K562 (cell line): ENCODE measurements around the gene MAGI2. TPM values are rescaled to one million over a fixed set of nuclear protein-coding genes. Genes with fewer than 3 reads are reported as not detected.

ENCODE experiments used
- ATAC-seq: fragments of 200-7000 bp; cut with Tn5 transposase; 3 replicates; pipeline ENCODE4 v1.9.1; 2020; ENCODE audit warnings: moderate library complexity
- BruUV-seq: library from RNA; stranded (reverse); fragments of 400-500 nt; replicated peaks from 2 replicates; lab custom pipeline; 2021; lab: Mats Ljungman, UMichigan
- CTCF ChIA-PET: fragments of 300-600 bp; formaldehyde crosslinking; extraction: SDS; loops from one replicate; lab custom pipeline; 2021; ENCODE audit warnings: low intra/inter-chr PET ratio; lab: Yijun Ruan, JAX
- POLR2A ChIA-PET: fragments of 300-600, 350-650 bp; sonication (Branson Sonifier 250); formaldehyde crosslinking; extraction: SDS; loops from one replicate; lab custom pipeline; 2021; ENCODE audit warnings: antibody characterized with exemption, inconsistent platforms; lab: Yijun Ruan, JAX
- DNase-seq, 4 experiments: peaks; one replicate each; pipeline versions ENCODE4 v3.0.0 to v3.0.0-alpha.2; 2011 to 2018; ENCODE audit warnings: low spot score in 3 of 4, mixed read lengths in 3 of 4; ENCODE audit errors: extremely low read depth in 1 of 4
- FAIRE-seq: peaks from 2 replicates; lab custom pipeline; 2011; peaks lifted over from hg19 to GRCh38; lab: Jason Lieb, UNC
- H2AFZ ChIP-seq: 2 replicates; pipeline ENCODE4 v1.6.0; 2011; ENCODE audit warnings: low read depth, low read length, control low read depth, inconsistent platforms
- H3K27ac ChIP-seq: fragments of 200-600 bp; 3 replicates; pipeline ENCODE4 v1.8.0; 2011; ENCODE audit warnings: low read depth, mild to moderate bottlenecking, control low read depth, inconsistent platforms, low read length, moderate library complexity, mixed read lengths; ENCODE audit errors: extremely low read depth
- H3K27me3 ChIP-seq, 2 experiments: fragments of 300-600 bp in 1 of 2; 2 replicates in 1 of 2; 3 replicates in 1 of 2; pipeline versions ENCODE4 v1.6.0 to v1.8.0; 2011; ENCODE audit warnings: inconsistent platforms in 2 of 2, low read length in 2 of 2, mild to moderate bottlenecking in 1 of 2, mixed read lengths in 1 of 2, moderate library complexity in 1 of 2; ENCODE audit not compliant: control insufficient read depth in 2 of 2, insufficient read depth in 2 of 2
- H3K36me3 ChIP-seq: fragments of 300-600 bp; 3 replicates; pipeline ENCODE4 v1.8.0; 2011; ENCODE audit warnings: mild to moderate bottlenecking, low read length, inconsistent platforms; ENCODE audit not compliant: control insufficient read depth, insufficient read depth
- H3K4me1 ChIP-seq, 2 experiments: fragments of 200-600 bp in 1 of 2; replicated peaks in 1 of 2; 2 replicates in 1 of 2; 3 replicates in 1 of 2; pipeline versions ENCODE4 v1.5.1 to v1.8.0; 2011; ENCODE audit warnings: inconsistent platforms in 2 of 2, low read length in 2 of 2, mild to moderate bottlenecking in 1 of 2, mixed read lengths in 1 of 2, moderate library complexity in 1 of 2; ENCODE audit not compliant: control insufficient read depth in 2 of 2, insufficient read depth in 2 of 2
- H3K4me2 ChIP-seq: 2 replicates; pipeline ENCODE4 v1.6.1; 2011; ENCODE audit warnings: low read length, control low read depth, inconsistent platforms, mixed read lengths; ENCODE audit not compliant: insufficient read depth
- H3K4me3 ChIP-seq: fragments of 200-600 bp; sonication (generic), shearing (Covaris generic); 2 replicates; pipeline ENCODE4 v1.5.1; 2016; ENCODE audit warnings: control low read depth, inconsistent platforms
- H3K79me2 ChIP-seq: fragments of 200-600 bp; 3 replicates; pipeline ENCODE4 v1.8.0; 2011; ENCODE audit warnings: low read length, inconsistent platforms; ENCODE audit not compliant: control insufficient read depth, insufficient read depth
- H3K9ac ChIP-seq, 2 experiments: 2 replicates each; pipeline versions ENCODE4 v1.6.0 to v1.6.1; 2011; ENCODE audit warnings: low read depth in 2 of 2, low read length in 2 of 2, control low read depth in 1 of 2, inconsistent platforms in 1 of 2, mild to moderate bottlenecking in 1 of 2, mixed read lengths in 1 of 2; ENCODE audit not compliant: insufficient read depth in 1 of 2
- H3K9me1 ChIP-seq: one replicate; pipeline ENCODE4 v1.6.0; 2011; ENCODE audit warnings: inconsistent platforms, mild to moderate bottlenecking, low read length, moderate library complexity; ENCODE audit not compliant: control insufficient read depth, insufficient read depth
- H3K9me3 ChIP-seq: replicated peaks from 2 replicates; pipeline ENCODE4 v1.5.1; 2011; ENCODE audit warnings: low read depth, low read length, inconsistent platforms; ENCODE audit not compliant: control insufficient read depth, insufficient read depth
- H4K20me1 ChIP-seq: replicated peaks from 2 replicates; pipeline ENCODE4 v1.6.1; 2011; ENCODE audit warnings: low read length, inconsistent platforms, mixed read lengths; ENCODE audit not compliant: control insufficient read depth, insufficient read depth
- CEBPB ChIP-seq: fragments of 450-650 bp; IDR thresholded peaks from 2 replicates; pipeline ENCODE4 v1.6.1; 2016; ENCODE audit warnings: missing genetic modification characterization, missing compliant biosample characterization
- CREB3L1 ChIP-seq: fragments of 450-650 bp; IDR thresholded peaks from 2 replicates; pipeline ENCODE4 v1.6.1; 2014; ENCODE audit warnings: low read depth, mild to moderate bottlenecking, moderate library complexity, borderline replicate concordance
- E2F1 ChIP-seq: sonication (generic); formaldehyde crosslinking; IDR thresholded peaks from 2 replicates; pipeline ENCODE4 v1.8.1; 2023; ENCODE audit warnings: mild to moderate bottlenecking, missing genetic modification reagents, moderate library complexity
- KAT7 ChIP-seq: sonication (generic); formaldehyde crosslinking; IDR thresholded peaks from 2 replicates; pipeline ENCODE4 v1.8.0; 2022; ENCODE audit warnings: missing genetic modification reagents, mild to moderate bottlenecking, borderline replicate concordance
- MBD1 ChIP-seq: fragments of 250-450 bp; sonication (Bioruptor Pico); IDR thresholded peaks from 2 replicates; pipeline ENCODE4 v1.8.0; 2022; ENCODE audit warnings: inconsistent platforms
- PML ChIP-seq: IDR thresholded peaks from 2 replicates; pipeline ENCODE4 v1.6.1; 2012; ENCODE audit warnings: low read length, inconsistent platforms
- RUNX1 ChIP-seq: sonication (generic); IDR thresholded peaks from 2 replicates; pipeline ENCODE4 v1.6.1; 2016; ENCODE audit warnings: antibody characterized with exemption, low read depth
- SIN3A ChIP-seq, 2 experiments: fragments of 150-350 bp in 1 of 2; IDR thresholded peaks; 2 replicates each; pipeline ENCODE4 v1.6.1; 2011 to 2016; ENCODE audit warnings: borderline replicate concordance in 2 of 2, low read depth in 2 of 2, low read length in 2 of 2, mild to moderate bottlenecking in 2 of 2, moderate library complexity in 2 of 2; ENCODE audit not compliant: control insufficient read depth in 1 of 2
- TCF3 ChIP-seq: sonication (generic); formaldehyde crosslinking; IDR thresholded peaks from 2 replicates; pipeline ENCODE4 v1.4.0; 2020; ENCODE audit warnings: mild to moderate bottlenecking, missing genetic modification reagents
- WGBS: fragments of 100-300 bp; shearing (Covaris generic); methylation state at CpG from one replicate; pipeline ENCODE4 v1.1.6; 2016; ENCODE audit warnings: low coverage, mixed read lengths; ENCODE audit not compliant: insufficient coverage; ENCODE audit errors: missing lambda C conversion rate; 5-methylcytosine and 5-hydroxymethylcytosine counted together
- in situ Hi-C: fragments of 300-500 bp; cut with MboI; formaldehyde crosslinking; loops from 4 replicates; pipeline ENCODE4 v1.15.0; 2018; ENCODE audit warnings: inconsistent platforms, mixed read lengths
- intact Hi-C: fragments of 100-400 bp; cut with micrococcal nuclease; formaldehyde crosslinking; loops from 2 replicates; pipeline ENCODE4 v1.14.2; 2022
- polyA plus RNA-seq, 8 experiments: library from polyadenylated mRNA; depleted of rRNA in 4 of 8; stranded (reverse) in 5 of 8; unstranded in 3 of 8; fragments of >200 nt; fragmentation: Nextera tagmentation in 2 of 8; fragmentation: Illumina TruSeq in 1 of 8; extraction: Ambion mirVana in 2 of 8; extraction: Trizol in 1 of 8; gene quantifications; 2 replicates each; pipeline versions ENCODE4 v1.2.1 to v1.2.3, GENCODE V29; 2011 to 2014; ENCODE audit warnings: inconsistent platforms in 1 of 8, missing spikeins in 1 of 8
- total RNA-seq, 7 experiments: library from RNA; depleted of rRNA in 6 of 7; stranded (reverse); fragments of >200 nt in 6 of 7; fragmentation: Illumina TruSeq in 2 of 7; extraction: Trizol in 2 of 7; gene quantifications; 2 replicates each; pipeline versions ENCODE4 v1.2.1 to v1.2.3, GENCODE V29; 2011 to 2021; ENCODE audit warnings: low replicate concordance in 1 of 7

Gene MAGI2
- total and polyA plus RNA-seq, 9 of the 15 experiments (the other 6 are each of a cell fraction or from before 2014, with no cell fraction given), result 0.27 to 1.4 (median 0.70) TPM

- BruUV-seq, result no TSS peak
- no peaks in the 10 kb centered on the region for H3K36me3 ChIP-seq
- no peak overlapping the region for H3K27ac ChIP-seq
- no peaks in the 10 kb centered on the region for H4K20me1 ChIP-seq
- DNase-seq (no peak), ATAC-seq (no peak), FAIRE-seq (no peak)
- in situ Hi-C loops (no loop called here), intact Hi-C loops (loop anchor here (10.0 kb wide), 1 partner anchor 59 kb away; no protein-coding TSS in a partner anchor)
- no peak overlapping the region for H2AFZ ChIP-seq
- no peaks in the 10 kb centered on the region for H3K9me1 ChIP-seq
- TF ChIP-seq SIN3A (IDR thresholded peaks at IDR 0.05; ENCODE audit: borderline replicate concordance in 2 of 2, control insufficient read depth in 1 of 2, low read depth in 2 of 2, low read length in 2 of 2), result no peak
- no peaks in the 10 kb centered on the region for H3K4me1 ChIP-seq
- CTCF ChIA-PET, result no interaction called here
- H3K9ac ChIP-seq, result no peak overlapping the region
- no peaks in the 10 kb centered on the region for H3K27me3 ChIP-seq
- no peaks in the 10 kb centered on the region for H3K79me2 ChIP-seq
- no peak overlapping the region for H3K4me3 ChIP-seq
- POLR2A ChIA-PET, result no interaction called here
- no peaks in the 10 kb centered on the region for H3K9me3 ChIP-seq
- H3K4me2 ChIP-seq, result no peak overlapping the region
These were observed 548.0 kb downstream of the MAGI2 start for GRCh38 chr7:78905436-78905835.

GRCh38 chr7:78904983-78905382, 548.5 kb downstream of the MAGI2 start:
- Histone ChIP-seq H4K20me1 (no peaks in the 10 kb centered on the region), H3K9me1 (no peaks in the 10 kb centered on the region), H3K4me2 (no peak overlapping the region), H3K9ac (no peak overlapping the region), H3K4me3 (no peak overlapping the region), H3K79me2 (no peaks in the 10 kb centered on the region), H2AFZ (no peak overlapping the region), H3K27ac (no peak overlapping the region), H3K36me3 (no peaks in the 10 kb centered on the region), H3K4me1 (no peaks in the 10 kb centered on the region), H3K27me3 (no peaks in the 10 kb centered on the region), H3K9me3 (no peaks in the 10 kb centered on the region)
- ATAC-seq (no peak), DNase-seq (no peak), FAIRE-seq (no peak)
- in situ Hi-C loops (no loop called here), intact Hi-C loops (loop anchor here (10.0 kb wide), 1 partner anchor 60 kb away; no protein-coding TSS in a partner anchor)
- no TSS peak for BruUV-seq
- POLR2A ChIA-PET, result no interaction called here
- WGBS, result 3% methylated on average over 2 of the region's 2 CpGs
- CTCF ChIA-PET, result no interaction called here
- no peak for TF ChIP-seq MBD1 (CRISPR knock-in tag)
- TF ChIP-seq CREB3L1, result no peak
- no peak for TF ChIP-seq RUNX1
- no peak for TF ChIP-seq TCF3
- no peak for TF ChIP-seq CEBPB (tag)
- TF ChIP-seq E2F1 (CRISPR knock-in tag), result no peak
- no peak for TF ChIP-seq KAT7 (CRISPR knock-in tag)
- no peak for TF ChIP-seq PML
